ENCODE measurements around the gene PGAM5.
A peak's percentile ranks its signal among the peaks of the same experiment; 100 is the strongest.
"Not testable (repeated sequence)": the region's sequence is repeated elsewhere in the genome, so short reads cannot be mapped to it uniquely, and the experiment has no call there.

Gene PGAM5

DNA sequence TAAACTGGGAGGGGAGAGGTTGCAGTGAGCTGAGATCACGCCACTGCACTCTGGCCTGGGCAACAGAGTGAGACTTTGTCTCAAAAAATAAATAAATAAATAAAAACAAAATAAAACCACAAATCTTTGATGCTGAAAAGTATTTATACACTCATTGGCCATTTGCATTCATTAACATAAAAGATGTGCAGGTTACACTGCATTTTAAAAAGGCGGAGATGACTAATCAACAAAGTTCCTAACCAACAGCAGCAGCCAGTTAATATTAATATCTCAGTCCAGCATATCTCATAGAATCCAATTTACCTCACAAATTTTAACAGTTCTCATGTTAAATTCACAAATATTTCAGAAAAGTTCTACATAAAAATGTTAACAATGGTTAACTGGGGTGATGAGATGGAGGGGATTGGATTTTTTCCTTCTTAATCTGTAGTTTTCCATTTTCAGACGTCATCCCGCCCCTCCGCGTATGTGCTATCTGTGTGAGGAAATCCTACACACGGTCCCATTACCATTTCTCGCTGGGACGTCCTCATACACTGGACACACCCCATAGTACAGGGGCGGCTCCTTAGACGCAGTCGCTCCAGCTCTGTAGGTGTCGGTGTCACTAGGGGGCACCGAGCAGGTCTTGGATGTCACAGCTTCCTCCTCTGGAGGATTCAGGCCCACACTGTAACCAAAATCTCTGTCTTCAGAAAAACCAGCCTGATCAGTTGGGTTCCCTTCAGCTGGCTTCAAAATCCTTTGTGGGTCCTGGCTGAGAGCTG, 43.7 kb downstream of the PGAM5 start:
- DNase-seq = no peak

DNA sequence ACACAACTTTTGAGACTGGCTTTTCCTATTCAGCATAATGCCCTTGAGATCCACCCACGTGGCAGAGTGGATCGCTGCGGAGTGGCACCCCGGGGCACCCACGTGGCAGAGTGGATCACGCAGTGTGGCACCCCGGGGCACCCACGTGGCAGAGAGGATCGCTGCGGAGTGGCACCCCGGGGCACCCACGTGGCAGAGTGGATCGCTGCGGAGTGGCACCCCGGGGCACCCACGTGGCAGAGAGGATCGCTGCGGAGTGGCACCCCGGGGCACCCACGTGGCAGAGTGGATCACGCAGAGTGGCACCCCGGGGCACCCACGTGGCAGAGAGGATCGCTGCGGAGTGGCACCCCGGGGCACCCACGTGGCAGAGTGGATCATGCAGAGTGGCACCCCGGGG, 48.2 kb downstream of the PGAM5 start:
- not testable (repeated sequence) for DNase-seq

DNA sequence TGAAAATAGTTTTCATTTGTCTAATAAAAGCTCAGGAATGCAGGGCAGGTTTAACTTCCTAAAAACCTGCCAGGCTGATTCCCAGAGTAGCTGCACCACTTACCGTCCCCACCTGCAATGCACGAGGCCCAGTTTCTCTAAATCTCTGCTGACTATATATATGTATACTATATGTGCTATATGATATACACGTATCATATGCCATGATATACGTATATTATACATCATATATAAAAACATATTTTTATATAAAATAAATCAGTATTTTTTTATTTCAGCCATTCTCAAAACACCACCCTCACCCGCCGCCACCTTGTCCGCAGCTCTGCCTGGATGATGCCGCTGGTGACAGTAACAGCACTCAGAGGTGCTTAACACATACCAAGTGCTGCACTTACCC, 48.7 kb downstream of the PGAM5 start:
- no peak for DNase-seq

DNA sequence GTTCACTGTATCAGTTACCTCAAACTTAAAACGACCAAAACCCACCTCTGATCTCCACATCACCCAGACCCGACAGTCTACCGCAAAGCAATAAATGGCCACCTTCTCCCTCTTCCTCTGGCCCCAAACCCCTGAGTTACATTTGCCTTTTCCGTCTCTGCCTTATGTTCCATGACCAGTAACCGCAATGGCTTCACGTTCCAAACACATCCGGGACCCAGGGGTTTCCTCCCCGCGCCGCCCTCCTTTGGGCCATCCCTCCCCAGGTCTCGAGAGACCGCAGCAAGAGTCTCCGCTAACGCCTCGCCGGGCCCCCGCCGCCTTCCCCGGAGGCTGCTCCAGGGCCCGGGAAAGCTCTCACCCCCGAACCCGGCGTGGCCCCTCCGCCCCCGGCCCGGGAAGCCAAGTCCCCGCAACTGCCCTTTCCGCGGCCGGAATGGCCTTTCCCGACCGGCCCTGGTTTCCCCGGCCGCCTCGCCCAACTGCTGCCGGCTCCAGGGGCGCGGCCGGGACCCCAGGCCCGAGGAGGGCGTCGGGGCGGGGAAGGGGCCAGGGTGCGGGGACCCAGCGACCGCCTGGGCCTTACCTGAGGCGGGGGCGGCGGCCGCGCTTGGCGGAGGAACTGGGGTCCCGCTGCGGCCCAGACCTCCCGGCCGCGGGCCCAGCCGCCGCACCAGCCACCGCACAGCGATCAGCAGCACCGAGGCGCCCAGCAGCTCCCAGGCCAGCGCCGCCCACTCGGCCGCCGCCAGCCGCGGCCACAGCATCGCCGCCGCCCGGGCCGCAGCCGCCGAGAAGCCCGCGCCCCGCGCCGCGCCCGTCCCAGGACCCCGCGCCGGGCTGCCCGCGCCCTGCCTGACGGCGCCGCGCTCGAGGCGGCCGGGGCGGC, 50.6 kb downstream of the PGAM5 start, which contains the start of gene ANKLE2:
ANKLE2 (minus strand) TSS at position 801 of the 889 bp plus-strand sequence; CDS start at position 767, 34 bp downstream.
- peak; percentile 39 to 71 for DNase-seq

DNA sequence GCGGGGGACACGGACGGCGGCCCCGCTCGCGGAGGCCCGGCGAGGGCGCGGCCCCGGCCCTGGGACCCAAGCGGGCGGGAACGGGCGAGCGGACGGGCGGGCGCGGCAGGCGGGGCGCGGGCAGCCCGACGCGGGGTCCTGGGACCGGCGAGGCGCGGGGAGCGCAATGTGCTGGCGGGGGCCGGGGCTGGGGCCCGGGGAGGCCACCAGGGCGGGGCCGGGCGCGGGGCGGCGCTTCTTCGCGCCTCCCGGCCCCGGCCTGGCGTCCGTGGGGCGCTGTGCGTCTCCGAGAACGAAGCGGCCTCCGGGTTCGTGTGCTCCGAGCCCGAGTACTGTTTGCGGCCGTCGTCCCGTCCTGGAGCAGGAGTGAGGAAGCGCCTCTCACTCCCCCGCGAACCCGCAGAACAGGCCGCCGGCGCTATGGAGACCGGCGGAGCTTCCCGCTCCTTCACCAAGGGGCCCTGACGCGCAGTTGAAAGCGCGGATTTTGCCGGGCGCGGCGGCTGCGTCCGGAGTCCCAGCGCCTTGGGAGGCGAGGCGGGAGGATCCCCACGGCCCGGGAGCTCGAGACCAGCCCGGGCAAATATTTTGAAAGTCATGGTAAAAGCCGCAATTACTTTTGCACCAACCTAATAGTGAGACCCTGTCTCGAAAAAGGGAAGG, 51.4 kb downstream of the PGAM5 start:
- peak; percentile 86 to 90 for DNase-seq

DNA sequence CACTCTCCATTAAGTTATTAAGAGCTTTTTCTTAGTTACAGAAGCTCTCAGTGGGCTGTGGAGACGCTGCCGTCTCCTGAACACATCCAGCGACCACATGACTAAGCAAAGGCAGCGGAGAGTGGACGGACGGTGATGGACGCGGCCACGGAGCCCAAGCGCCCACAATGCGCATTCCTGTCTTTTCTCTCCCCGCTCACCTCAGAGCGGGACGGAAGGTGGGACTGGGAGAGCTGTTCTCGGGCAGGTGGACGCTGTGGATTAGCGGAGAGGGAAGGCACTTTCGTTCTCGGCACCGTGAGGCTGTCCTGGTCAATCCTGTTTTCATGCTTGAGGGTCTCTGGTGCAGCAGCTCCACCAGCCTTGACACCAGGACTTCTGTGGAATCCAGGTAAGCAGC, 53.6 kb downstream of the PGAM5 start:
- no peak for DNase-seq

DNA sequence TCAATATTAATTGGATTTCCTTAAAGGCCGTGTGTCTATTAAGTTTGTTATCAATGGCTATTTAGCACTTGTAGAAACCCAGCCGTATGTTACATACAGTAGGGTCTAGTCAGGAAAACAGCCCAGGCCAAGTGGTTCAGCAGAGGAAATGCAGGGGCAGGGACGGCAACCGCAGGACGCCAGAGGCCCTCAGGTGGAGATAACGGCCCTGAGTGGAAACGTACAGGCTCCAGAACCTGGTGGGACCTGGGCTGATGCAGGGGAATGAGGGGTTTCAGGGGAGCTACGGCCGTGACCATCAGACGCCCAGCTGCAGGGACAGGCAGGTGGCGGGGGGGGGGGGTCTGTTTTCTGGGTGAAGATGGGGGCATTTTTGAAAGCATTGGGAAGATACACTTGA, 54.7 kb downstream of the PGAM5 start:
- no peak for DNase-seq

DNA sequence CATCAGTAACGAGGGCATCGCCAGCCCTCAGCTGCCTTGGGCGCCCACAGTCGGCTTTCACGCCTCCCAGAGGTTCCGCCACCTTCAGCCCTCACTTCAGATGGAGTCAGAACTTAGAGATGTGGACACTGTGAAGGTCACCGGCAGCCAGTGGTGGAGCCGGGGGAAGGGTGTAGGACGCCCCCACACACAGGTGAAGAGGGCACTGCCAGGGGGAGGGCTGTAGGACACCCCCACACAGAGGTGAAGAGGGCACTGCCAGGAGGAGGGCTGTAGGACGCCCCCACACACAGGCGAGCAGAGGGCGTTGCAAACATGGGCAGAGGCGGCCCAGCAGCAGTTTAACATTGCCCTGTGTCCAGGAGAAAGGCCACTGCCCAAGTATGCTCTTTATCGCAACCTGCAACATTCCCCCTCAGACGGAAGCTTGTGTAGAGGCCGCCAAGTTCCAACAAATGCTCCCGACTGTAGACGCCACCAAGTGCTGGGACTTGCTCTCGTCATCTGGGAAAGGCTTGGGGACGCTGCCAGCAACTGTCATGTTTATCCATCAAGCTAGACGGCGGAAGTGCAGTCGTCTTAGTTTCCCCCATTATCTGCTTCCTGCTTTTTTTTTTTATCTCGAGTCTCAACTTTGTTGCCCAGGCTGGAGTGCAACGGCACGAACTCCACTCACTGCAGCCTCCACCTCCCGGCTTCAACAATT, 55.9 kb downstream of the PGAM5 start:
- no peak for DNase-seq

DNA sequence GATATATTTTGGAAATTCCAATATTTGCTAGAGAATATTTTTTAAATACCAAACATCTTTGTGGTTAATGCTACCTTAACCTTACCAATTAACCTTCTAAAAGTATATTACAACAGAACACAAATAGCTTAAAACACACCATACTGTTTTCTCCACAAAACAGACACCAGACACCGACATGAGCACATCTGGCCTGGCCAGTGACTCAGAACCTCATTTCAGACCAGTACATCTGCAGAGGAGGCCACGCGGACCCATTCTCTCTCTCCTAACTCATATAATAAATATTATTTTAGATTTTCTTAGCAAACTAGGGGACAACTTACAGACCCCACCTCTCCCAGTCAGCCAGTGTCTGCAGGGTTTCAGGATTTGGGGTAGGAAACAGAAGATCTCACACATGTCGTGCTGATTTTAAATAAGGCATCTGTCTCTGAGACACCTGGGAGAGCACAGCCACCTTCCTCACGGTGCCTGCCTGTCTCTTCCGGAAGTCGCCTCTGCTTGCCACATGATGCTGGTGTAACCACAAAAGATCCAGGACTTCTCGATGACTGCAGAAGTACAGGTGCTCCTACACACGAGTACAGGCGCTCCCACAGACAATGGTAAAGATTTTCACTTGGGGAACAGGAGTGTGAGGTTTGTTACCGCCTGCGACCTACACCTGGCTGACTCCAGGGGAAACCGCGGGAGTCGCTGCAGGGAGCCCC, 60.6 kb downstream of the PGAM5 start:
- DNase-seq = peak; percentile 58 to 59
